TTC549 (cell line): ENCODE measurements around the gene MYO10.

Experiments used
- FAIRE-seq: peaks from 2 replicates; lab custom pipeline; 2012; peaks lifted over from hg19 to GRCh38; lab: Jason Lieb, UNC

Gene MYO10

GRCh38 chr5:16916262-16916878, 19.7 kb downstream of the MYO10 start:
- FAIRE-seq: no peak

- no peak for FAIRE-seq
Observed at GRCh38 chr5:16914584-16914983, 21.5 kb downstream of the MYO10 start.

GRCh38 chr5:16914108-16914435, 22.0 kb downstream of the MYO10 start:
- FAIRE-seq: no peak

GRCh38 chr5:16913187-16914107, 22.6 kb downstream of the MYO10 start:
- no peak for FAIRE-seq

- no peak for FAIRE-seq
Observed at GRCh38 chr5:16912080-16912479, 24.0 kb downstream of the MYO10 start.

- no peak for FAIRE-seq
Observed at GRCh38 chr5:16909464-16909863, 26.6 kb downstream of the MYO10 start.

GRCh38 chr5:16907270-16907669, 28.8 kb downstream of the MYO10 start:
- no peak for FAIRE-seq

- FAIRE-seq: no peak
Observed at GRCh38 chr5:16906255-16906654, 29.8 kb downstream of the MYO10 start.

- FAIRE-seq: no peak
Observed at GRCh38 chr5:16903480-16904300, 32.4 kb downstream of the MYO10 start.

- no peak for FAIRE-seq
Observed at GRCh38 chr5:16902846-16903245, 33.2 kb downstream of the MYO10 start.

- FAIRE-seq: no peak
Observed at GRCh38 chr5:16901021-16901644, 35.0 kb downstream of the MYO10 start.

GRCh38 chr5:16899171-16899570, 36.9 kb downstream of the MYO10 start:
- FAIRE-seq: no peak

- FAIRE-seq: no peak
Observed at GRCh38 chr5:16897800-16898199, 38.3 kb downstream of the MYO10 start.

GRCh38 chr5:16897284-16897704, 38.8 kb downstream of the MYO10 start:
- no peak for FAIRE-seq

GRCh38 chr5:16896767-16897166, 39.3 kb downstream of the MYO10 start:
- FAIRE-seq: no peak

- no peak for FAIRE-seq
Observed at GRCh38 chr5:16894236-16895057, 41.6 kb downstream of the MYO10 start.

- FAIRE-seq: no peak
Observed at GRCh38 chr5:16891033-16891432, 45.1 kb downstream of the MYO10 start.

- FAIRE-seq: no peak
Observed at GRCh38 chr5:16889972-16890519, 46.0 kb downstream of the MYO10 start.

- no peak for FAIRE-seq
Observed at GRCh38 chr5:16889203-16889971, 46.7 kb downstream of the MYO10 start.

GRCh38 chr5:16888694-16889124, 47.4 kb downstream of the MYO10 start:
- FAIRE-seq: no peak
